ENCODE results near the gene KCNAB2.

KCNAB2 gene

DNA sequence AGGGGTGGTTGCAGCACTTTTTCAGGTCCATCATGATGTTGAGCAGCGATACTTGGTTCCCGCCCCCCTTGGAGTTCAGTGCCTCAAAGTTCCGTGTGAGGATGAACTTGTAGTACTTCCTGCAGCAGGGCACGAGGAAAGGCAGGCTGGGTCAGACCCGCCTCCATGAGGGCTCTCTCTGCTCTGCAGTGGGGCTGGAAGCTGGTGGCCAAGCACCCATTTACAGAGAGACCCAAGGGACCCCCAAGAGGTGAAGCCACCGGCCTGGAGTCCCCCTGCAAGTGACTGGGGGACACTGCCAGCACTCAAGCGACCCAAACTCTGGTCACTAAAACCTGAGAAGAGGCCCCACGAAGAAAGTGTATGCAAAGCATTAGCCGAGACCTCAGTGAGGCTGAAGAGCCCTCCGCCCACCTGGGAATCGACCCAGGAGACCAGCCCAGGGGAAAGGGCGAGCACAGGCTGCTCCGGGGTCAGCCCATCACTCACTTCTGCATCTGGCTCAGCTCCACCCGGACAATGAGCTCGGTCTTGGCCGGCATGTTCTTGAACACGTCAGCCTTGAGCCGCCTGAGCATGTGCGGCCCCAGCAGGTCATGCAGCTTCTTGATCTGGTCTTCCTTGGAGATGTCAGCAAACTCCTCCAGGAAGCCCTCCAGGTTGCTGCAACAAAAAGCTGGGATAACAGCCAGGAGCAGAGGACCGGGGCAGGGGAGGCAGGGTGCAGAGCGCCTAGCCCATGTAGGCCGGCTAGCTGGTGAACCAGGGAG is 89.2 kb downstream of the KCNAB2 start:
- no peak for DNase-seq

DNA sequence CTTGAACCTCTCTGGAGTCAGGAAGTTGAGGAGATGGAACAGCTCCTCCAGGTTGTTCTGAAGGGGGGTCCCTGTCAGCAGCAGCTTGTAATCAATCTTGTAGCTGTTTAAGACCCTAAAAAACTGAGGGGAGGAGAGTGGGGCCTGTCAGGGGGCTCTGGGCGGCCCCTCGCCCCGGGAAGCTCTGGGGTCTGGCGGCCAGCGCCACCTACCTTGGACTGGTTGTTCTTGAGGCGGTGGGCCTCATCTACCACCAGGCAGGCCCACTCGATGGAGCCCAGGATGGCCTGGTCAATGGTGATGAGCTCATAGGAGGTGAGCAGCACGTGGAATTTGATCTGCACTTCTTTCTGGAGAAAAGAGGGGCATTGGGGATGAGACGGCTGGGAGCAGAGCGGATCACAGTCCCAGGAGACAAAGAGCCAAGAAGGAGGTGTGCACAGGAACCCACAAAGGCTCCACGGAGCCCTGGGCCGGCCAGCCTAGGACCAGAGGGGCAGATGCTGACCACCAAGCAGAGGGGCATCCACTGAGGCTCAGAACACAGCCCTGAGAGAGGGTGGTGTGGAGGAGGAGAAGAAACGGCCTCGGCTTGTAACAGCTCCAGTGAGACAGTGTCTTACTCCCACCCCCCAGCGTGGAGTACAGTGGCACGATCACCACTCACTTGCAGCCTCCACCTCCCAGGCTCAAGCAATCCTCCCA is 91.0 kb downstream of the KCNAB2 start:
- no peak for DNase-seq

DNA sequence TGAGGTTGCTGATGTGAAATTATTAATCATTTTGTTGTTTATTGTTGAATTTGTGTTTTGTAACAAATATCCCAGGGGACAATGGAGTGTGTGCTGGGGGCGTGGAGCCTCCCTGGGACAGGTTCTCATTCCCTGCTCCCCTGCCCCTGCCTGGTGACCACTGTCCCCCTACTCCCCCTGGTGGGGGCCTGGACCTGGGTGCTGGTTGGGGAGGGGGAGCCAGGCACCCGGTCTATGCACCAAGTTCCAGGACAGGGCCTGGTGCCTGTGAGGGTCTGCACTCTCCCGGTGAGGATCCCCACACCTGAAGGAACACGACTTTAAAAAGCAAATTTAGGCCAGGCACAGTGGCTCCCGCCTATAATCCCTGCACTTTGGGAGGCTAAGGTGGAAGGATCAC is 92.1 kb downstream of the KCNAB2 start:
- DNase-seq: no peak

DNA sequence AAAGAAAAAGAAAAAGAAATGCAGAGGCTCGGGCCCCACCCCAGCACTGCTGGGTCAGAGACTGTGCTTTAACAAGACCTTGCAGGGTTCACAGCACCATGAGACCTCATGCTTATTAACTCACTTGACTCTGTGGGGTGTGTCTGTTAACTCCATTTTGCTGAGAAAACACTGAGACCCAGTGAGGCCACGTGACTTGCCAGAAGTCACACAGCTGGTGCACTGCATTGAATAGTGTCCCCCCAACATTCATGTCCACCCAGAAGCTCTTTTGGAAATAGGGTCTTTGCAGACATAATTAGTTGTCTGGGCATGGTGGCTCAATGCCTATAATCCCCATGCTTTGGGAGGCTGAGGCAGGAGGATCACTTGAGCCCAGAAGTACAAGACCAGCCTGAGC is 94.7 kb downstream of the KCNAB2 start:
- no peak for DNase-seq

DNA sequence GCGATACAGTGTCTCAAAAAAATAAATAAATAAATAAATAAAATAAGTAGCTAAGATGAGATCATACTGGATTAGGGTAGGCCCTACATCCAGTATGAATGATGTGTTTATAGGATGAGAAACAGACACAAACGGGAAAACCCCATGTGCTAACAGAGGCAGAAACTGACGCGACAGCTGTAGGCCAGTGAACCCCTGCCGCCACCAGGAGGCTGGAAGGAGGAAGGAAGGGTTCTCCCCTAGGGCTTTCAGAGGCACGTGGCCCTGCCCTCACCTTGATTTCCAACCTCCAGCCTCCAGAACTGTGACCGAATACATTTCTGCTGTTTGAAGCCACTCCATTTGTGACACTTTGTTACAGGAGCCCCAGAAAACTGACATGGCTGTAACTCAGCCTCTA is 95.9 kb downstream of the KCNAB2 start:
- DNase-seq: no peak

DNA sequence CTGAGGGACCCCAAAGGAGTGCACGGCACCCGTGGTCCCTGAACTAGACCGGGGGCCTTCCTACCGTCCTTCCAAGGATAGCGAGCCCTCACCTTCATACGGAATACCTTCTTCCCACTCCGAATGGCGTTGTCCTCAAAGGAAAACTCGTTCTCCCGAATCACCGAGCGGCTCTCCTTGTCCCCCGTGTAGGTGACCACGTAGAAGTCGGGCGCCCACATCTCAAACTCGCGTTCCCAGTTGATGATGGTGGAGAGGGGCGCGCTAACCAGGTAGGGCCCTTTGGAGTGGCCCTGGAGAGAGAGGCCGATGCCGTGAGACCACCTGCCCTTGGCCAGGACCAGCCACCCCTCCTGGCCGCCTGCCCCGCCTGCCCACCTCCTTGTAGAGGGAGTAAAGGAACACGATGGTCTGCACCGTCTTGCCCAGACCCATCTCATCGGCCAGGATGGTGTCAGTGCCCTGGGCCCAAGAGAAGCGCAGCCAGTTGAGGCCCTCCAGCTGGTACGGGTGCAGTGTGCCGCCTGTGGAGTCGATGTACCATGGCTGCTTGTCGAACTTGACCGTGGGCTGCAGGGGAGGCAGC is 96.4 kb downstream of the KCNAB2 start:
- no peak for DNase-seq

DNA sequence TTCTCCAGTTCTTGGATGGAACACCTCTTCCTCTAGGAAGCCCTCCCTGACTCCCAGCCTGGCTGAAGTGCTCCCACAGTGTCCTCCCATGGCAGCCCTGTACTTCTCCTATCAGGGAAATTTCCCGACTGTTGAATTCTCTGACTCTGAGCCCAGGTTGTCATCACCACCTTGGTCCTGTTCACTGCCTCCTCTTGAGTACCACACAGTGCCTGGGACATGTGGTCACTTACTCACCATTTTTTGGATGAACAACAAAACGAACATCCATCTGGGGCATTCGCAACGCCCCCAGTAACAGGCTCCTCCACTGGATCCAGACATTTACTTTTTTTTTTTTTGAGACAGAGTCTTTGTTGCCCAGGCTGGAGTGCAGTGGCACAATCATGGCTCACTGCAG is 97.0 kb downstream of the KCNAB2 start:
- no peak for DNase-seq

DNA sequence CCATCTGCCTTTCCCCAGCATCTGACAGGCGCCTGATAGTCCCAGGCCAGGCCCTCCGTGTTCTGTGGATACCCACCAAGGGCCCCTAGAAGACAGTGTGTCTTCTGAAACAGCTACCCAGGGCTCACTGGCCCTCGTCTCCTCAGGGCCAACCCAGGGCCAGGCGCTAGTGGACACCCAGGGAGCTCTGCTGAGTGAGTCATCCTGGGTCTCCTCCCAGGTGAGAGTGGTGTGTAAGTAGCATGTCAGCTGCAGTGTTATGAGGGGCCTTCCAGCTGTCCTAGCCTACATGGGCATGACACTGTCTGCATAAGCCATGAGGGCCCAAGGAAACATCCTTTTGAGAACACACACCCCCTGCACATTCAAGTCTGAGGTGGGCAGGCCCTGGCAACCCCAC is 97.7 kb downstream of the KCNAB2 start:
- DNase-seq: no peak

DNA sequence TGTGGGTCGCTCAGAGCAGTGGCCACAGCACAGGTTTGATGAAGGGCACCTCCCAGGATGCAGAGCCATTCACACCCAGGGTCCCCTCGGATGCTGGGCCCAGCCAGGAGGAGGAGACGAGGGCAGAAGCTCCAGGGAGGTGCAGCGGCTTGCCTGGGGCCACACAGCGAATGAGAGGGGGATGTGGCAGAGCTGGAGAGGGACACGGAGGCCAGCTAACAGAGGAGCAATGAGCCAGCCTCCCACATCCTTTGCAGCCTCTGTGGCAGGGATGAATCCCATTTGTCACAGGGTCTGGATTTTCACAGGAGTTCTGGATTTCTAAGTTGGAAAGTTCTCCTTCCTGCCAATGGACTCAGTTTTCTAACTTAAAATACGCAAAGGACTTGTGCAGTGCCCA is 98.5 kb downstream of the KCNAB2 start:
- DNase-seq: no peak

DNA sequence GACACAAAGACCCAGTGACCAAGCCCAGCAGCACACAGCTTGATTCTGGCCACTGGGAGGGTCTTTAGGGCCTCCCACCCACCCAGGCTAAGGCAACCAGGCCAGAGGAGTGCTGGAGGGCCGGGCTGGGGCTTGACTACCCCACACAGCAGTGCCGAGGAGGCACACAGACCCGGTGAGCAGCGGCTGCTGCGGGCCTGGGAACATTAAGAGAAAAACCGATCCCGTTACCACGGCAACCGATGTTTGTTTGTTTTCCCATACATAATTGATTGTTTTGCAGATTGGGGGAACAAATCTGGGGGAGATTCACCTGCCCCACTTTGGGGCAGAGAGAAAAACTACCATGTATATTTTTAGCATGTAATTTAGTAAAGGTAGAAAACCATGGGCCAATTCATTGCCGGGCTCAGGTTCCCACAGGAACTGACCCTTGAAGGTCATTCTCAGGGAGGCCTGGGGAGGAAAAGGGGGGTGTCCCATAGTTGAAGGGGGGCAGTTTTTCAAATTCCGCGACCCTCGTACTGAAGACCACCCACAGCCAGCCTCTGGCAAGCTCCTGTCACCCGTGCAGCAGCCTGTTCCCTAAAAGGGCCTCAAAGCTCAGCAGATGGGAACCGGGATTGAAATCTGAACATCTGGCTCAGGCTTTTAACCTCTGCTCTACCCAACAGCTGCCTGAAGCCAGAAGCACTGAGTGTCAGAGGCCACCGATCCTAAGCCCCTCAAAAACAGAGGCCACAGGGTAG is 99.1 kb downstream of the KCNAB2 start:
- DNase-seq: no peak

DNA sequence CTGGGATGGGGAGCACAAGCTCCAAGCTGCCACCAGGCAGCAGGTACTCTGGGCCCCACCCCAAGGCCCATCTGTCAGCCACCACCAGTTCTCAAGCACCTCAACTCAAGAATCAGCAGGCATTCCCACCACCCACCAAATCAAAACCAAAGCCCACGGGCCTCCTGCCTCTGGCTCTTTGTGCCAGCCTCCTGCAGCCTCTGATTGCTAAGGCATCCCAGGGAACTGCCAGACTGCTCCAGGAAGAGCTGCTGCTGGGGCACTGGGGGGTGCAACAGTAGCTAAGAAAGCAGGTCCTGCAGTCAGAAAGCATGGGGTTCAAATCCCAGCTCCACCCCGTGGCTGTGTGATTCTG is 99.7 kb downstream of the KCNAB2 start:
- no peak for DNase-seq

DNA sequence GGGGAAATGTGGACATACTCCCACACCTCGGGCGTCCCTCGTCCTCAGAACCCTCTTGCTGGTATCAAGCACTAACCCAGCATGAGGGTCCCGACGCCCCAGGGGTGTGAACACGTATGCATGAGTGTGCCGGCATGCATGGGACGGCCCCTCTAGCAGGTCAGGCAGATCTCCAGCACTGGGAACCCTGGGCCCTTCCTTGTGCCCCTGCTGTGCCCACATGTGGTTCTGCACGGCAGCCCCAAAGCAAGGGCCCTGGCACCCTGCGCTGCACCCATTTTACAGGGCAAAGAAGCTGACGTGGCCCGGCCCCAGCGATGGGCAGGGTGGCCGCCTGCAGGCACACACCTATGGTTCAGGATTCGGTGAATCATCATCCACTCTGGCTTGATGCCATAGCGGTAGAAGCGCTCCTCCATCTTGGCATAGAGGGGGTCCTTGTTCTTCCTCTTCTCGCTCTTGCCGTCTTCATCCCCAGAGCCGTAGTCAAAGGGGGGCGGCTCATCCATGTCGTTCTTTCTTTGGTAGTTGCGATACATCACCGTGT is 100.2 kb downstream of the KCNAB2 start:
- no peak for DNase-seq

DNA sequence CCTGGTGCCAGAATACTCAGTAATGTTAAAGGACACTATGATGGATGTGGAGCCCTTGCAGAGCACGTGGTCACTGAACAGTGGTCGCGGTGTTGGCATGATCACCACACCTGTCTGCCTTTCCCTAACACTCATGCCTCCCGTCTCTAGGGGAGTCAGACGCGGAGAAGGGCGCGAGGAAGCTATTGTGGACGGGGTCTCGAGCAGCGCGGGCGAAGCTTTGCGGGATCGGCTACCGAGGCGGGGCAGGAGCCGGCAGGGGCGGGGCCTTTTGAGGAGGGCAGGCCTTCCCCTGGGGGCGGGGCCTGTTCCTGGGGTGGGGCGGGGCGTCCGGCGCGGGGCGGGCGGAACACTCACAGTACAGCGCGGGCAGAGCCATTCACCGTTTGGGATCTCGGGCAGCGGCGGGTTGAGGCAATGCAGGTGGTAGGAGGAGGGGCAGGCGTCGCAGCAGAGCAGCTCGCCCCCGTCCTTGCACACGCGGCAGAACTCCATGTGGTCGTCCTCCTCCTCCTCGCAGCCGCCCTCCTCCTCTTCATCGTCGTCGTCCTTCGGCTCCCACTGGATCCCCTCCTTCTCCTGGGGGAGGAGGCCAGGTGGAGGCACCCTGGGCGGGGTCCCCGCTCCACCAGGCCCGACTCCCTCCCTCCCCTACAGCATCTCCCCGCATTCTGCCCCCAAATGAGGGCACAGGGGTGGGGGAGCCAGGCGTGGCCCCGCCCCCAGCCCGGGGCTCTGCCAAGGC is 103.0 kb downstream of the KCNAB2 start:
- peak; percentile 24 for DNase-seq

DNA sequence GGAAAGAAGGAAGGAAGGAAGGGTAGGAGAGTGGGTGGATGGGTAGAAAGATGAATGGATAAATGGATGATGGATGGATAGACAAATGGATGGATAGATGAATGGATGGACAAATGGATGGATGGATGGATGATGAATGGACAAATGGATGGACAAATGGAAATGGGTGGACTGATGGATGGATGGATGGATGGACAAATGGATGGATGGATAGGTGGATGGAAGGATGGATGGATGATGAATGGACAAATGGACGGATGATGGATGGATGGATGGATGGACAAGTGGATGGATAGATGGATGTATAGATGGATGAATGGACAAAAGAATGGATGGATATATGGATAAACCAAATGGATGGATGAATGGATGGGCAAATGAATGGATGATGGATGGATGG is 103.9 kb downstream of the KCNAB2 start:
- no peak for DNase-seq

DNA sequence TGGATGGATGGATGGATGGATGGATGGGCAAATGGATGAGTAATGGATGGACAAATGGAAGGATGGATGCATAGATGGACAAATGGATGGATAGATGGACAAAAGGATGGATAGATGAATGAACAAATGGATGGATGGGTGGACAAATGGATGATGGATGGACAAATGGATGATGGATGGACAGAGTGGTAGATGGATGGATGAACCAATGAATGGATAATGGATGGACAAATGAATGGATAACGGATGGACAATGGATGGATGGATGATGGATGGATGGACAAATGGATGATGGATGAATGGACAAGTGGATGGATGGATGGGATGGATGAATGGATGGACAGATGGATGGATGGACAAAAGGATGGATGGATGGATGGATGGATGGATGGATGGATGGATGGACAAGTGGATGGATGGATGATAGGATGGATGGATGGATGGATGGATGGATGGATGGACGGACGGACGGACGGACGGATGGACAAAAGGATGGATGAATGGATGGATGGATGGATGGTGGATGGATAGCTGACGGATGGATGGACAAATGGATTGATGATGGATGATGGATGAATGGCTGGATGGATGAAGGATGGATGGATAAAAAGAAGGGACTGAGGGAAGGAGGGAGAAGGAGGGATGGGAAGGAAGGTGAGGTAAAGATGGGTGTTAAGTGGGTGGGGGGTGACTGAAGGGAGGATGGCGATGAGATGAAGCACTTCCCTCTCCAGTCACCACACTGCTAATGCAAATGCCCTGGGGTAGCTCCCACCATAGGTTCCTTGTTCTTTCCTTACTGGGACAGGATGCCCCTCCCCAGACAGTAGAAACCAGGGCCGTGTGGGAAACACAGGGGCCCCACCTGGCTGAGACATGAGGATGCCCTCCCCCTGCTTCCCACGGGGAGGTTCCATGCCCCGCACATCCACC is 104.6 kb downstream of the KCNAB2 start:
- DNase-seq: no peak

Measured in EL (cell line).